ENCODE data around the gene SARDH. TPM values are rescaled to one million over a fixed set of nuclear protein-coding genes. Genes with fewer than 3 reads are reported as not detected.

SARDH gene
- total RNA-seq, 1 experiment from 2014 or later: not detected

GRCh38 chr9:133761641-133762248, 23.6 kb upstream of the SARDH start:
- TF ChIP-seq CTCF (IDR thresholded peaks at IDR 0.05; ENCODE audit: unreplicated experiment): no peak
- Mint-ChIP-seq H3K4me3 (ENCODE audit: low read depth, unreplicated experiment) (no peak overlapping the region), H3K27me3 (ENCODE audit: unreplicated experiment) (no peaks in the 10 kb centered on the region), H3K9me3 (ENCODE audit: low read depth, unreplicated experiment) (peaks cover under 1% of the 10 kb centered on the region), H3K27ac (ENCODE audit: unreplicated experiment) (no peak overlapping the region), H3K4me1 (ENCODE audit: low read depth, unreplicated experiment) (no peaks in the 10 kb centered on the region), H3K36me3 (ENCODE audit: insufficient read depth, unreplicated experiment) (peaks cover 6% of the 10 kb centered on the region)
- no peak for DNase-seq
- CTCF ChIA-PET: no interaction called here
- no TSS peak for BruUV-seq (replicated peaks)
- intact Hi-C loops (cut with micrococcal nuclease; ENCODE audit: unreplicated experiment): no loop called here

- TF ChIP-seq CTCF (IDR thresholded peaks at IDR 0.05; ENCODE audit: unreplicated experiment): no peak
- intact Hi-C loops (cut with micrococcal nuclease; ENCODE audit: unreplicated experiment): no loop called here
- H3K9me3 Mint-ChIP-seq (ENCODE audit: low read depth, unreplicated experiment): no peaks in the 10 kb centered on the region
- no peak overlapping the region for H3K27ac Mint-ChIP-seq (ENCODE audit: unreplicated experiment)
- DNase-seq: no peak
- H3K36me3 Mint-ChIP-seq (ENCODE audit: insufficient read depth, unreplicated experiment): peaks cover 6% of the 10 kb centered on the region
- H3K4me3 Mint-ChIP-seq (ENCODE audit: low read depth, unreplicated experiment): no peak overlapping the region
- CTCF ChIA-PET: no interaction called here
- H3K4me1 Mint-ChIP-seq (ENCODE audit: low read depth, unreplicated experiment): no peaks in the 10 kb centered on the region
- BruUV-seq (replicated peaks): no TSS peak
- H3K27me3 Mint-ChIP-seq (ENCODE audit: unreplicated experiment): no peaks in the 10 kb centered on the region
Observed at GRCh38 chr9:133760713-133761290, 22.6 kb upstream of the SARDH start.

- TF ChIP-seq CTCF (IDR thresholded peaks at IDR 0.05; ENCODE audit: unreplicated experiment): no peak
- Mint-ChIP-seq H3K27me3 (ENCODE audit: unreplicated experiment) (no peaks in the 10 kb centered on the region), H3K4me3 (ENCODE audit: low read depth, unreplicated experiment) (no peak overlapping the region), H3K36me3 (ENCODE audit: insufficient read depth, unreplicated experiment) (peaks cover 10% of the 10 kb centered on the region), H3K27ac (ENCODE audit: unreplicated experiment) (no peak overlapping the region), H3K4me1 (ENCODE audit: low read depth, unreplicated experiment) (no peaks in the 10 kb centered on the region), H3K9me3 (ENCODE audit: low read depth, unreplicated experiment) (peaks cover 3% of the 10 kb centered on the region)
- intact Hi-C loops (cut with micrococcal nuclease; ENCODE audit: unreplicated experiment): no loop called here
- BruUV-seq (replicated peaks): no TSS peak
- no peak for DNase-seq
- CTCF ChIA-PET: interaction anchor here (0.6 kb wide), 1 partner anchor 20 kb away, joined by 3 read pairs; no protein-coding TSS in a partner anchor
Observed at GRCh38 chr9:133759946-133760345, 21.8 kb upstream of the SARDH start.

- Mint-ChIP-seq H3K36me3 (ENCODE audit: insufficient read depth, unreplicated experiment) (peaks cover 12% of the 10 kb centered on the region), H3K9me3 (ENCODE audit: low read depth, unreplicated experiment) (peaks cover 3% of the 10 kb centered on the region), H3K4me1 (ENCODE audit: low read depth, unreplicated experiment) (no peaks in the 10 kb centered on the region), H3K4me3 (ENCODE audit: low read depth, unreplicated experiment) (no peak overlapping the region), H3K27me3 (ENCODE audit: unreplicated experiment) (no peaks in the 10 kb centered on the region), H3K27ac (ENCODE audit: unreplicated experiment) (no peak overlapping the region)
- CTCF ChIA-PET: interaction anchor here (0.6 kb wide), 1 partner anchor 20 kb away, joined by 3 read pairs; no protein-coding TSS in a partner anchor
- intact Hi-C loops (cut with micrococcal nuclease; ENCODE audit: unreplicated experiment): no loop called here
- BruUV-seq (replicated peaks): no TSS peak
- TF ChIP-seq CTCF (IDR thresholded peaks at IDR 0.05; ENCODE audit: unreplicated experiment): no peak
- DNase-seq: no peak
Observed at GRCh38 chr9:133759146-133759900, 21.2 kb upstream of the SARDH start.
